NCI-H510A treated with DMSO at 0.1 percent for 48 hours (cell line): ENCODE measurements around the gene SLC2A9.

ENCODE experiments used
- DNase-seq: peaks from one replicate; lab custom pipeline; 2025; lab: John Stamatoyannopoulos, UW

The SLC2A9 gene

DNA sequence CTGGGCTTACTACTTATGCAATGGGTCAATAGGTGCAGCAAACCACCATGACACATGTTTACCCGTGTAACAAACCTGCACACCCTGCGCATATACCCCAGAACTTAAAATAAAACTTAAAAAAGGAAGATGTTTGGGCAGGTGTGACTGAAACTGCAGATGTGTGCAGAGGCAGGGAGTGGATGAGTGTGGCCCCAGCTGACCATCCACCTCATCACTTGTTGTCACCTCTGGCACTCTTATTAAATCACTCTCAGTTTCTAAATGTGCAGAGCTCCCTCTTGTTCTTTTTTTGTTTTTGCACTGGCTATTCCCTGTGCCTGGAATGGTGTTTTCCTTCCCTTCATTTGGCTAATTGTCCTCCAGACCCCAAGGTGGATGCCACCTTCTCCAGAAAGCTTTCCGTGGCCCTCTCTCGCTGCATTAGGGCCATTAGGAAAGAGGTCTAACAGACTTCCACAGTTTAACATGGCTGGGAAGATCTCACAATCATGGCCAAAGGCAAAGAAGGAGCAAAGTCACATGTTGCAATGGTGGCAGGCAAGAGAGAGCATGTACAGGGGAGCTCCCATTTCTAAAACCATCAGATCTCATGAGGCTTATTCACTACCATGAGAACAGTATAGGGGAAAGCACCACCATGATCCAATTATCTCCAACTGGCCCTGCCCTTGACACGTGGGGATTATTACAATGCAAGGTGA, 58.5 kb downstream of the SLC2A9 start:
- no peak for DNase-seq

GRCh38 chr4:9954468-9954867, 66.8 kb downstream of the SLC2A9 start:
- DNase-seq, result no peak

- no peak for DNase-seq
Observed at GRCh38 chr4:9953089-9953488, 68.2 kb downstream of the SLC2A9 start.

- no peak for DNase-seq
Observed at GRCh38 chr4:9952415-9952950, 68.8 kb downstream of the SLC2A9 start.

DNA sequence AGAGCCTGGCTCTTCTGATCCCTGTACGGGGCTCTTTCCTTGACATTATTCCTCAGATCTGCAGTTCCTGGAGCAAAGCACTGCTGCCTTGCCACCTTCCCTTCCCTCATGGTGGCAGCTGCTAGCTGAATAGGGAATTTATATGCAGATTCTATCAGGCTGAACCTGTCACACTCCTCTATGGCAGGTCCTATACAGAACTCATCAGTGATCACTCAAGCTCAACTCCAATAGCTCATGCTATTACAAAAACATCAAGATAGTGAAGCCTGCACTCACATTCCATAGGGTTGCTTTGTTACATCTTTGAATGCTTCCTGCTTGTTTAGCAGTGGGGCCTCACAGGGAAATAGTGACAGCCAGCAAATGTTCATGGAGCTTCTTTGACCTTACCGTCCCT, 71.7 kb downstream of the SLC2A9 start:
- no peak for DNase-seq

GRCh38 chr4:9947168-9948062, 73.9 kb downstream of the SLC2A9 start:
- no peak for DNase-seq

GRCh38 chr4:9946170-9946569, 75.1 kb downstream of the SLC2A9 start:
- no peak for DNase-seq

- no peak for DNase-seq
Observed at GRCh38 chr4:9944431-9945425, 76.6 kb downstream of the SLC2A9 start.

- no peak for DNase-seq
Observed at GRCh38 chr4:9943761-9944160, 77.5 kb downstream of the SLC2A9 start.

- no peak for DNase-seq
Observed at GRCh38 chr4:9942921-9943600, 78.2 kb downstream of the SLC2A9 start.

- DNase-seq, result no peak
Observed at GRCh38 chr4:9942139-9942538, 79.2 kb downstream of the SLC2A9 start.

DNA sequence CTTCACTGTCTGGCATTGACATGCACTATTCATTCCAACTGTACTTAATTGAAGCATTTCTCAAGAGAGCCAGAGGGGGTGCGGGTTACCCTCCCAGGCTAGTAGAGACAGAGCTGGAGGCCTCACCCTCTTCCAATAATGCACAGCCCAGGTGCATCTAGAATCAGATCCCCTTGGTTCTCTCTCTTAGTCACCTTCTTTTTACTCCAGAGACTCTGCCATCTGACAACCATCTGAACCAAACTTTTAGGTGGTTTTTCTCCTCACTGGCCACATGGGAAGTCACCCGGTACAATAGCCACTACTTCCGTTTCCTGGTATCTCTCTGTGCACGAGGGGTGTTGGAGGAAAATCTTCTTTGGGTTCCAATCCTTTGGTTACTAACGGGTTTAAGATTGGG, 81.3 kb downstream of the SLC2A9 start:
- DNase-seq, result no peak

GRCh38 chr4:9938933-9939332, 82.4 kb downstream of the SLC2A9 start:
- no peak for DNase-seq

- DNase-seq, result no peak
Observed at GRCh38 chr4:9937078-9937477, 84.2 kb downstream of the SLC2A9 start.

DNA sequence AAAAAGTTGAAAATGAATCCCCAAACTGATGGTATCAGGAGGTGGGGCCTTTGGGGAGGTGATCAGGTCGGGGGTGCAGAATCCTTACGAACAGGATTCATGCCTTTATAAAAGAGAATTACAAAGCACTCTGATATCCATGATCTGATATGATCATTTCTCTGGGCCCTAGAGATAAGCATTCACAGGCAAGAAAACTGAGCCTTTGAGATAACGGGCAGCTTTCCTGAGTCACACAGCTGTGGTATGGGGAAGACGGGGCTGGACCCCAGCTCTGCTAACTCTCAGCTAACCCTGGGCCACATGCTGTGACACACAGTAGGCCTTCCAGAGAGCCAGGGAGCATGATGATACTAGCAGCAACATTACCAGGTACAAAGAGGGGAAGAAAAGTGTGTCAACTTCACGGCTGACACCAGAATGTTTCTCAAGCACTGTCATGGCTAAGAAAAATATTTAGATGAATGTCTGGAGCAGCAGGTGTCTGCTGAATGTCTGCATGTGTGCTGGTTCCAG, 85.1 kb downstream of the SLC2A9 start:
- DNase-seq, result no peak

GRCh38 chr4:9933956-9934355, 87.3 kb downstream of the SLC2A9 start:
- no peak for DNase-seq

- no peak for DNase-seq
Observed at GRCh38 chr4:9933184-9933583, 88.1 kb downstream of the SLC2A9 start.

- no peak for DNase-seq
Observed at GRCh38 chr4:9932771-9933170, 88.5 kb downstream of the SLC2A9 start.

GRCh38 chr4:9931146-9931545, 90.2 kb downstream of the SLC2A9 start:
- no peak for DNase-seq

GRCh38 chr4:9929111-9929510, 92.2 kb downstream of the SLC2A9 start:
- no peak for DNase-seq
